CD4-positive, alpha-beta T cell treated with Interleukin-6 at 100 ng/mL for 8 hours (primary cell): ENCODE data around the gene MFRP.
A peak's percentile ranks its signal among the peaks of the same experiment; 100 is the strongest.

ENCODE experiments used
- DNase-seq: peaks from one replicate; pipeline ENCODE4 v3.0.0-alpha.2; 2020; ENCODE audit warnings: mixed read lengths, low spot score

The MFRP gene

DNA sequence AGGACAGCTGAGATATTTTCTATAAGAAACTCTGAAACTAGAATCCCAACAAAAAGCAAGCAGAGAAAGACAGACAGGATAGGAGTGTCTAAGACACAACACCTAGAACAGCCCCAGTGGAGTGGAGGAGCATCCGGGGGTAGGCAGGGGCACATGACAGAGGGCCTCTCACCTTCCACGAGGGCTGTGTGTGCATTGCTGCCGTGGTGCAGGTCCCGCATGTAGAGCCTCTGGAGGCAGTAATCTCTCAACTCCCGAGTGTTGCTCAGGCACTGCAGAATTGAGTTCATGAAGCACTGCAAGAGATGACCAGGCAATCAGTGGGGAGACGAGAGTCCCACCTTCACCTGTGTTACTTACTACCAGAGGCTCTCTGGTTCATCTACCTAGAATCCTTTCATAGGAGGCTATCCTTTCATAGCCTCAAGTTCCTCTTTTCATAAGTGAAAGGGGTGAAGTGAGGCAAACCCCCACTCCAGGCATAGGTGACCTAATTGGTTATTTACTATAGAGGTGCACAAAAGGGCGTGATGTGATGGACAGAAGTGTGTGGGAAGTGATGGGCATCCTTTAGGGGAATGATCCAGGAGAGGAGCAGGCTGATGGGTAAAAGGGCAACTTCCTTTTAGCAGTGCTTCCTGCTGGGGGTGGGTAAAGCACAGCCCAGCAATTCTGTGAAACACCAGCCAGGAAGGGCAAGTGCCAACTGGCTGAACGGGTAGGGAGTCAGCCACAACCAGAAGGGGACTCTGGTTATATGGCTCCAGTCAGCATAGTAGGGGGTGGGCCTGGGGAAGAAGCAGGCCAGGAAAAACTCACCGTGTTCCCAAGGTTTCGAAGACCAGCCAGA, 13.1 kb upstream of the MFRP start:
- DNase-seq: no peak

DNA sequence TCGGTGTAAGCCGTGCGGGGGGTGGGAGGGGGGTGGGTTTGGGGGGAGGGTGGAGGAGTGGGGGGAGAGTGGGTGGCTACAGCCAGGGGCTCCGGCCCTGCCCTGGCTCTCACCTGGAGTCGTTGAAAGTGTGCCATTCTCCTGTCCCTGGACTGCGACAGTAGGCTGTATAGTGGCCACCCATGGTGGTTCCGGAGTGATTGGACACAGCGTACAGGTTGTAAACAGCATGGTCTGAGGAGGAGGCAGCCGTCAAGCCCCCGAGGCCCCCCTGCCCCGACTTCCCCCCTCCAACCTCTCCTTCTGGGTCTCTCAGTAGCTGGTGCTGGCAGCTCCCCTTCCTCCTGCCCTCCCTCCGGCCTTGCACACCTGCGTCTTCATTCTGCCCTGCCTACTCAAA, 10.6 kb upstream of the MFRP start:
- DNase-seq: no peak

GRCh38 chr11:119356349-119357031, 10.0 kb upstream of the MFRP start:
- DNase-seq: peak; percentile 61

GRCh38 chr11:119355091-119355843, 8.8 kb upstream of the MFRP start:
- no peak for DNase-seq

DNA sequence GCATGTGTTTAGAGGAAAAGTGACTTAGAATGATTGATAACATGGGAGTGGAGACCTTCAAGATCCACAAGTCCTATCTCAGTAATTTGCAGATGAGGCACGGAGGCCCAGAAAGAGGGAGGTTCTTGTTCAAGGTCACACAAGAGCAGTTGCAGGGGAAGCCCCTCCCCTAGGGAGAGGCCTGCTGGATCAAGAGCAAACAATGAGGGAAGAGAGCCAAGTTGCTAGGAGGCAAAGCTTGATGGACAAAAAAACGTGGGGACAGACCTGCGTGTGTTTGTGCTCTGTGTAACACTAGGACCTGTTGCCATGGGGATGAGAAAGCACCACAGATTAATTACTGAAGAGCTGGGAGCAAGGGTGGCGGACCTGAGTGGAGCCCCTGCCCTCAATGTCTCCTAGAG, 6.4 kb upstream of the MFRP start:
- DNase-seq: no peak

DNA sequence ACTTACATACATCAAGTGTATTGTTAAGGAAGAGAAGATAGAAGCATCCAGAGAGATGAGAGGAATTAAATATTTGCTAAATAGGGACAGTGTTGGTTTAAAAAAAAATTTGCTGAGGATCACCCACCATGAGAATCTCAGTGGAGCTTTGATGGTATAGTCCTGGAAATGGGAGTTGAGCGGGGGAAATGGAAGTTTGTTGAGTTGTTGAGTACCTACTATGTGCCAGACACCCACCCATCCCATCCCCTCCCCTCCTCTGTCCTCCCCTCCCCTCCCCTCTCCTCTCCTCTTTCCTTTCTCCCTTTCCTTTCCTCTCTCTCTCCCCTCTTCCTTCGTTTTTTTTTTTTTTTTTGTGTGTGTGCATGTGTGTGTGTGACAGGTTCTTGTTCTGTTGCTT, 4.7 kb upstream of the MFRP start:
- DNase-seq: no peak

DNA sequence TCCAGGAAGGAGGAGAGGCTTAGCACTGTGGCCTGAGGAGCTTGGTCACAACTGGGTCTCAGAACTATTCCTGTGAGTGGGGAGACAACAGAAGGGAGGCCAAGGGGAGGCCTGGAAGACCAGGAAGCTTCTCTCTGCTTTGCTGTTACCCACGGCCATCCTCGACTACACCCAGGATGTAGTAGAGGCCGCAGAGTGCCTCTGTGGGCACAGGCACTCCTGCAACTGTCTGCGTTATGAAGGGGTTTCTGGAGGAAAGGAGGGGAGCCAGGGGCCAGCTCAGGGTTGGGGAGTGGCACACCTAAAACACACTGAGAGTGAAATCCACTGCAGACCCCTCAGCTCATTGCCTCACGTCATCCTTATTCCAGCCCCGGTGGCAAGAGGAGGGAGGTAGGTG, 3.8 kb upstream of the MFRP start:
- DNase-seq: no peak

DNA sequence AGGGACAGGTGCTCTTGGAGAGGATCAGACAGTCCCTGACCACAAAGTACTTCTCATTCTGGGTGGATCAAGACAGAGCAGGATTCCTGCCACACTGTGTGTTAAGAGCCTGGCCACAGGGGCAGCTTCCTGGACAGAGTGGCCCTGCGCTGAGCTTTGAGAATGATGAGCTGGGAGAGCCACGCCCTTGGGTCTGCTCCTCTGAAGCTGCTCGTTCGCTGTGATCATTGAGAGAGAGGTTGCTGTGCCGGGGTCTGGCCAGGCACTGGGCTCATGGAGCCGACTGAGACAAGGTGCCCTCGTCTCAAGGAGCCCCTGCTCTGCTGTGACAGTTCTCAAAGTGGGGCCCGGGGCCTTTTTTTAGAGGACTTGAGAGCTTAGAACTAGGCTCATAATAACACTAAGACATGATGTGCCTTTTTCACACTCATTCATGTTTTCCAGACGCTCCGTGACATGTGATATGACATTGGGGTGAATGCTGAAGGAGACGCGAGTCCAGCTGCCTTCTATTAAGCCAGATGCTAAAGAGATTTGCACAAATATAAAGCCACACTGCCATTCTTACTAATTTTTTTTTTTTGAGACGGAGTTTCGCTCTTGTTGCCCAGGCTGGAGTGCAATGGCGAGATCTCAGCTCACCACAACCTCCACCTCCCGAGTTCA, 1.6 kb upstream of the MFRP start:
- DNase-seq: no peak

GRCh38 chr11:119347242-119347641, 737 bp upstream of the MFRP start:
- no peak for DNase-seq

GRCh38 chr11:119345685-119346084, 820 bp downstream of the MFRP start:
- DNase-seq: no peak

GRCh38 chr11:119344291-119345010, 2.1 kb downstream of the MFRP start:
- no peak for DNase-seq

DNA sequence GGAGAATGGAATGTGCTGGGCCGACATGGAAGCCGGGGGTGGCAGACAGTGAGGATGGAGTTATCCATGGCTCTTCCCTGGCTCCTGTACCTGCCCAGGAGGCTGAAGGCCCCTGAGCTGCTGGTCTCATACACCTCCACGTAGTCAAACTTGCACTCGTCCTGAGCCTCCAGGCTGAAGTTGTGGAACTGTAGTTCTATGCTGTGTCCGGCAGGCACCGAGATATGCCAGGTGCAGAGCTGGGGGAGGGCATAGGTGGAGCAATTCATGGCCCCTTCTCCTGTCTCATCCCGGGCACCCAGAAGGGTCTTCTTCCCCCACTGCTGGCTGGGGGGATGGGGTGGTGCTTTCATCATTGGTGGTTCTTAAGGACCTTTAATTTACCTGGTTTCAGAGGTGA, 2.8 kb downstream of the MFRP start:
- no peak for DNase-seq

- DNase-seq: no peak
Measured at GRCh38 chr11:119342362-119343130, 4.0 kb downstream of the MFRP start.

DNA sequence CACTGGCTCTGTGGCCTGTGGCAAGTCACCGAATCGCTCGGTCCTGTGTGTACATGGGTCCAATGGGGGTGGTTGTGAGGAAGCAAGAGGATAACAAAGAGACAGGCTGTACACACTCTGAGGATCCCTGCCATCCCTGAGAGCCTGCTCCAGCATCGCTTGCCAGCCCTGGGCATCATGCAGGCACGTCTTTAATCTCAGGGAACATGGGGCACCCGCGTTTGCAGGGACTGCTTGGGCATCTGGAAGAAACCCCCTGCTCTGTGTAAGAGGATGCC, 4.5 kb downstream of the MFRP start:
- no peak for DNase-seq

DNA sequence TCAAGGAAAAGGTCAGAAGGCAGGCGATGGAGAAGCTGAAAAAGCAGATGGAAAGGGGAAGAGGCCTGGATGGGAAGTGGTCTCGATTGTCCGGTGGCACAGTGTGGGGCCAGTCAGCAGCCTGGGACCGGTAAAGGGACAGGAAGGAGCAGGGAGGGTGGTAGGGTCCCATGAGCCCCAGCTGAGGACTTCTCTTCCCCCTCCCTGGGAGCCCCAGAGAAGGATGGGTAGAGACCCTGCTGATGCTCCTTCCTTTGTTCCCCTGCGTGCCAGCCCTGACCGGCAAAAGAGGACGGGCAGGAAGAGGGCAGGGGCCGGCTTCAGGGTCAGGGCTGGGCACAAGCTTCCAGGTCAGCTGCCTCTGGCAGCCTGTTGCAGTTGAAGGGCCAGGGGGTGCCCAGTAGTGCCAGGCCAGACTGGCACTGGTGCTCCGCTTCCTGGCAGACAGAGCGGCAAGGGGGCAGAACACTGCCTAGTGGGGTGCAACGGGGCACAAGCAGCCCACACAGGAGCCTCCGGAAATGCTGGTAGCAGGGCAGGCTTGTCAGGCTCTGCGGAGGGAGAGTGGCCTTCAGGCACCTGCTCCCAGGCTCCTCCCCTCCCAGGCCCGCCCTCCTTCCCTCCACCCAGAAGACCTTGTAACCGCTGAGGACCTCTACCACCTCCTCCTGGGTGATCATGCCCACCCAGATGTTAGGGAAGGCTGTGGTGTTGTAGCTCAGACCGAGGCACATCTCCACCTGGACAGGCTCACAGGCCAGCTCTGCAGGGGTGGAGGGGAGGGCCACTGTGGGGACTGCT, 5.1 kb downstream of the MFRP start:
- no peak for DNase-seq

GRCh38 chr11:119340335-119341221, 5.9 kb downstream of the MFRP start, which contains the start of gene C1QTNF5:
C1QTNF5 (minus strand) TSS chr11:119340883; CDS start chr11:119340397, 486 bp downstream.
- DNase-seq: no peak

- DNase-seq: no peak
Measured at GRCh38 chr11:119339589-119340334, 6.7 kb downstream of the MFRP start.

GRCh38 chr11:119338965-119339588, 7.4 kb downstream of the MFRP start:
- no peak for DNase-seq
